ENCODE results near the gene GRK5. TPM values are rescaled to one million over a fixed set of nuclear protein-coding genes. Genes with fewer than 3 reads are reported as not detected.
"Not testable (repeated sequence)": the region's sequence is repeated elsewhere in the genome, so short reads cannot be mapped to it uniquely, and the experiment has no call there.

Gene GRK5
- total RNA-seq, 2 donors from 2014 or later, result 18.9 to 28.2 TPM

- not testable (repeated sequence) for H3K36me3 Mint-ChIP-seq (ENCODE audit: low read depth); H3K9me3 Mint-ChIP-seq; H3K4me1 Mint-ChIP-seq; H3K4me3 Mint-ChIP-seq; ATAC-seq (replicated peaks); H3K27ac Mint-ChIP-seq; H3K27me3 Mint-ChIP-seq
Measured at GRCh38 chr10:119276194-119276593, 68.8 kb downstream of the GRK5 start.

- Mint-ChIP-seq H3K27me3 (no peaks in the 10 kb centered on the region), H3K9me3 (no peaks in the 10 kb centered on the region), H3K27ac (no peak overlapping the region), H3K4me3 (no peak overlapping the region), H3K36me3 (ENCODE audit: low read depth) (no peaks in the 10 kb centered on the region), H3K4me1 (peaks cover under 1% of the 10 kb centered on the region)
- no peak for ATAC-seq (replicated peaks)
Measured at GRCh38 chr10:119278126-119278709, 70.8 kb downstream of the GRK5 start.

GRCh38 chr10:119279441-119279840 is 72.1 kb downstream of the GRK5 start:
- H3K4me3 Mint-ChIP-seq, result no peak overlapping the region
- H3K36me3 Mint-ChIP-seq (ENCODE audit: low read depth), result no peaks in the 10 kb centered on the region
- H3K9me3 Mint-ChIP-seq, result no peaks in the 10 kb centered on the region
- peaks cover 8% of the 10 kb centered on the region for H3K4me1 Mint-ChIP-seq
- no peak overlapping the region for H3K27ac Mint-ChIP-seq
- no peaks in the 10 kb centered on the region for H3K27me3 Mint-ChIP-seq
- ATAC-seq (replicated peaks), result no peak

GRCh38 chr10:119281581-119282071 is 74.3 kb downstream of the GRK5 start:
- Mint-ChIP-seq H3K36me3 (ENCODE audit: low read depth) (no peaks in the 10 kb centered on the region), H3K4me3 (no peak overlapping the region), H3K27ac (no peak overlapping the region), H3K27me3 (no peaks in the 10 kb centered on the region), H3K9me3 (no peaks in the 10 kb centered on the region), H3K4me1 (peaks cover 30% of the 10 kb centered on the region)
- no peak for ATAC-seq (replicated peaks)

- Mint-ChIP-seq H3K36me3 (ENCODE audit: low read depth) (no peaks in the 10 kb centered on the region), H3K27me3 (no peaks in the 10 kb centered on the region), H3K4me1 (peaks cover 34% of the 10 kb centered on the region), H3K9me3 (no peaks in the 10 kb centered on the region), H3K27ac (no peak overlapping the region), H3K4me3 (no peak overlapping the region)
- no peak for ATAC-seq (replicated peaks)
Measured at GRCh38 chr10:119282446-119282845, 75.1 kb downstream of the GRK5 start.

- no peaks in the 10 kb centered on the region for H3K27me3 Mint-ChIP-seq
- H3K36me3 Mint-ChIP-seq (ENCODE audit: low read depth), result no peaks in the 10 kb centered on the region
- peaks cover 34% of the 10 kb centered on the region for H3K4me1 Mint-ChIP-seq
- no peak for ATAC-seq (replicated peaks)
- no peaks in the 10 kb centered on the region for H3K9me3 Mint-ChIP-seq
- H3K27ac Mint-ChIP-seq, result peak overlapping the region; percentile 83
- H3K4me3 Mint-ChIP-seq, result peak overlapping the region; percentile 51
Measured at GRCh38 chr10:119283387-119283786, 76.0 kb downstream of the GRK5 start.

GRCh38 chr10:119283818-119284217 is 76.4 kb downstream of the GRK5 start:
- Mint-ChIP-seq H3K36me3 (ENCODE audit: low read depth) (no peaks in the 10 kb centered on the region), H3K27me3 (no peaks in the 10 kb centered on the region), H3K4me3 (peak overlapping the region; percentile 51), H3K9me3 (no peaks in the 10 kb centered on the region), H3K27ac (peak overlapping the region; percentile 83), H3K4me1 (peaks cover 34% of the 10 kb centered on the region)
- peak; percentile 87 for ATAC-seq (replicated peaks)

- no peaks in the 10 kb centered on the region for H3K9me3 Mint-ChIP-seq
- no peak for ATAC-seq (replicated peaks)
- H3K27me3 Mint-ChIP-seq, result no peaks in the 10 kb centered on the region
- H3K4me1 Mint-ChIP-seq, result peaks cover 40% of the 10 kb centered on the region
- H3K4me3 Mint-ChIP-seq, result peak overlapping the region; percentile 71
- H3K36me3 Mint-ChIP-seq (ENCODE audit: low read depth), result no peaks in the 10 kb centered on the region
- H3K27ac Mint-ChIP-seq, result peak overlapping the region; percentile 55
Measured at GRCh38 chr10:119284679-119285096, 77.3 kb downstream of the GRK5 start.

GRCh38 chr10:119285495-119286267 is 78.3 kb downstream of the GRK5 start:
- Mint-ChIP-seq H3K27ac (peak overlapping the region; percentile 55), H3K9me3 (no peaks in the 10 kb centered on the region), H3K27me3 (no peaks in the 10 kb centered on the region), H3K4me1 (peaks cover 44% of the 10 kb centered on the region), H3K36me3 (ENCODE audit: low read depth) (no peaks in the 10 kb centered on the region), H3K4me3 (peak overlapping the region; percentile 71)
- peak; percentile 14 for ATAC-seq (replicated peaks)

GRCh38 chr10:119286516-119286915 is 79.1 kb downstream of the GRK5 start:
- H3K36me3 Mint-ChIP-seq (ENCODE audit: low read depth), result no peaks in the 10 kb centered on the region
- H3K27ac Mint-ChIP-seq, result peak overlapping the region; percentile 55
- no peaks in the 10 kb centered on the region for H3K9me3 Mint-ChIP-seq
- H3K27me3 Mint-ChIP-seq, result no peaks in the 10 kb centered on the region
- ATAC-seq (replicated peaks), result no peak
- peak overlapping the region; percentile 71 for H3K4me3 Mint-ChIP-seq
- peaks cover 49% of the 10 kb centered on the region for H3K4me1 Mint-ChIP-seq

GRCh38 chr10:119286983-119287633 is 79.7 kb downstream of the GRK5 start:
- no peaks in the 10 kb centered on the region for H3K27me3 Mint-ChIP-seq
- no peaks in the 10 kb centered on the region for H3K9me3 Mint-ChIP-seq
- no peak overlapping the region for H3K27ac Mint-ChIP-seq
- H3K4me3 Mint-ChIP-seq, result peak overlapping the region; percentile 71
- no peak for ATAC-seq (replicated peaks)
- peaks cover 51% of the 10 kb centered on the region for H3K4me1 Mint-ChIP-seq
- no peaks in the 10 kb centered on the region for H3K36me3 Mint-ChIP-seq (ENCODE audit: low read depth)

GRCh38 chr10:119288574-119289001 is 81.2 kb downstream of the GRK5 start:
- Mint-ChIP-seq H3K4me1 (peaks cover 55% of the 10 kb centered on the region), H3K36me3 (ENCODE audit: low read depth) (no peaks in the 10 kb centered on the region), H3K27ac (no peak overlapping the region), H3K4me3 (no peak overlapping the region), H3K9me3 (no peaks in the 10 kb centered on the region), H3K27me3 (no peaks in the 10 kb centered on the region)
- ATAC-seq (replicated peaks), result no peak

- Mint-ChIP-seq H3K27ac (no peak overlapping the region), H3K4me1 (peaks cover 51% of the 10 kb centered on the region), H3K4me3 (no peak overlapping the region), H3K9me3 (no peaks in the 10 kb centered on the region), H3K36me3 (ENCODE audit: low read depth) (no peaks in the 10 kb centered on the region), H3K27me3 (no peaks in the 10 kb centered on the region)
- no peak for ATAC-seq (replicated peaks)
Measured at GRCh38 chr10:119289227-119289920, 82.0 kb downstream of the GRK5 start.

- H3K27me3 Mint-ChIP-seq, result no peaks in the 10 kb centered on the region
- no peak overlapping the region for H3K27ac Mint-ChIP-seq
- ATAC-seq (replicated peaks), result no peak
- H3K9me3 Mint-ChIP-seq, result no peaks in the 10 kb centered on the region
- peaks cover 40% of the 10 kb centered on the region for H3K4me1 Mint-ChIP-seq
- H3K36me3 Mint-ChIP-seq (ENCODE audit: low read depth), result no peaks in the 10 kb centered on the region
- no peak overlapping the region for H3K4me3 Mint-ChIP-seq
Measured at GRCh38 chr10:119290301-119291048, 83.1 kb downstream of the GRK5 start.

Measured in activated T-helper 17 cell treated with anti-CD3 and anti-CD28 coated beads, Interleukin-2, amount 50 U/mL, for 72 hours (primary cell).